ENCODE data around the gene FOXP2. TPM values are rescaled to one million over a fixed set of nuclear protein-coding genes. Genes with fewer than 3 reads are reported as not detected.

The FOXP2 gene
- total and polyA plus RNA-seq, 4 donors, result 15.6 to 27.5 (median 17.8) TPM

- no peaks in the 10 kb centered on the region for H3K9me3 ChIP-seq (ENCODE audit: control insufficient read depth, insufficient read depth, low read length)
- no peaks in the 10 kb centered on the region for H3K27me3 ChIP-seq (ENCODE audit: control insufficient read depth, insufficient read depth, low read length)
- DNase-seq (ENCODE audit: low read depth in 4 of 6, low spot score in 6 of 6), result no peak
- H3K4me3 ChIP-seq (ENCODE audit: low read depth, low read length), result no peak overlapping the region
- no peak overlapping the region for H3K27ac ChIP-seq (ENCODE audit: low read depth, low read length)
- H3K36me3 ChIP-seq (ENCODE audit: control insufficient read depth, insufficient read depth, low read length), result no peaks in the 10 kb centered on the region
- H3K4me1 ChIP-seq (ENCODE audit: control insufficient read depth, insufficient read depth, low read length), result no peaks in the 10 kb centered on the region
- no CpG with 5 or more reads among the region's 2 CpGs for WGBS (ENCODE audit: insufficient coverage)
Measured at GRCh38 chr7:114671563-114672123, 257.0 kb downstream of the FOXP2 start.

GRCh38 chr7:114678116-114678515 lies 263.5 kb downstream of the FOXP2 start:
- WGBS (ENCODE audit: insufficient coverage), result no CpG with 5 or more reads among the region's 2 CpGs
- Histone ChIP-seq H3K36me3 (ENCODE audit: control insufficient read depth, insufficient read depth, low read length) (no peaks in the 10 kb centered on the region), H3K9me3 (ENCODE audit: control insufficient read depth, insufficient read depth, low read length) (no peaks in the 10 kb centered on the region)

DNA sequence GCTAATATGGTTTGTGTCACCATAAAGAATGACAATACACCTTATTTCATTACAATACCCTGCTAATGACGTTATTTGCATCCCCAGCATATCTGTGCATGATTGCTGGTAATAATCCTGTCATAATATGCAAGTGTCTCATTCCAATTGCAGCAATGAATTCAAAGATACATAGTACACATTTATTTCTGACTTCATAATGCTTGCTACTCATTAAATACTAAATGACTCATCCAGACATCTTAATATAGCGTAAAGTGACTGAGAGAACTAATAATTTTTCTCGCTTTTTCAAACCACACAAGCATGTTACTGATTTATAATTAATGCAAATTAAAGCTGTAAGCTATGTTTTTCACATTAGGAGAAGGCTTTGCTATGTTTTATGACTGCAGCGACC lies 272.6 kb downstream of the FOXP2 start:
- Histone ChIP-seq H3K9me3 (ENCODE audit: control insufficient read depth, insufficient read depth, low read length) (no peaks in the 10 kb centered on the region), H3K27ac (ENCODE audit: low read depth, low read length) (no peak overlapping the region), H3K4me3 (ENCODE audit: low read depth, low read length) (no peak overlapping the region), H3K4me1 (ENCODE audit: control insufficient read depth, insufficient read depth, low read length) (no peaks in the 10 kb centered on the region), H3K27me3 (ENCODE audit: control insufficient read depth, insufficient read depth, low read length) (no peaks in the 10 kb centered on the region), H3K36me3 (ENCODE audit: control insufficient read depth, insufficient read depth, low read length) (no peaks in the 10 kb centered on the region)
- peak in 1 of 6 donors; percentile 55 for DNase-seq (ENCODE audit: low read depth in 4 of 6, low spot score in 6 of 6)
- WGBS (ENCODE audit: insufficient coverage), result 100% methylated on average over 1 of the region's 4 CpGs

More at GRCh38 chr7:114678116-114678515, 263.5 kb downstream of the FOXP2 start:
- no peaks in the 10 kb centered on the region for H3K4me1 ChIP-seq (ENCODE audit: control insufficient read depth, insufficient read depth, low read length)
- H3K4me3 ChIP-seq (ENCODE audit: low read depth, low read length), result no peak overlapping the region
- no peak for DNase-seq (ENCODE audit: low read depth in 4 of 6, low spot score in 6 of 6)
- no peaks in the 10 kb centered on the region for H3K27me3 ChIP-seq (ENCODE audit: control insufficient read depth, insufficient read depth, low read length)
- H3K27ac ChIP-seq (ENCODE audit: low read depth, low read length), result no peak overlapping the region

GRCh38 chr7:114688443-114689055 lies 273.9 kb downstream of the FOXP2 start:
- no peaks in the 10 kb centered on the region for H3K27me3 ChIP-seq (ENCODE audit: control insufficient read depth, insufficient read depth, low read length)
- H3K9me3 ChIP-seq (ENCODE audit: control insufficient read depth, insufficient read depth, low read length), result no peaks in the 10 kb centered on the region
- H3K27ac ChIP-seq (ENCODE audit: low read depth, low read length), result no peak overlapping the region
- peak in 2 of 6 donors; percentile 47 to 62 for DNase-seq (ENCODE audit: low read depth in 4 of 6, low spot score in 6 of 6)
- H3K36me3 ChIP-seq (ENCODE audit: control insufficient read depth, insufficient read depth, low read length), result no peaks in the 10 kb centered on the region
- no peaks in the 10 kb centered on the region for H3K4me1 ChIP-seq (ENCODE audit: control insufficient read depth, insufficient read depth, low read length)
- no peak overlapping the region for H3K4me3 ChIP-seq (ENCODE audit: low read depth, low read length)
- WGBS (ENCODE audit: insufficient coverage), result no CpG with 5 or more reads among the region's 2 CpGs

DNA sequence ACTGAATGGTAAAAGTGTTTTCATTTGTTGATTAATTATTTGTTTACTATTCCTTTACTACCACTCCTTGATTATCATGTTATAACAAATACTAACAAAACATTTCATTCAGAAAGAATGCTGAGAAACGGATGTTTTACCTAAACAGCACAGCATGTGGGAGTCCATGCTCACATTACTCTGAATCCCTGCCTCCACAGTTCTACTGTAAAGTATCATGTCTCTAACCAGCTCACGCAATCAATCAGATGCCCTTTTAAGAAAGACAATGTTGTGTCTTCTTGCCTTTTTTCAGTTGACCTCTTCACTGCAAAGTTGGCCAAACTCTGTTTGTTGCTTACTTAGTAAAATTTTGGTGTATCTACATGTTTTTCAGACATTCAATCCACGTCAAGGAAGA lies 274.8 kb downstream of the FOXP2 start:
- H3K36me3 ChIP-seq (ENCODE audit: control insufficient read depth, insufficient read depth, low read length), result no peaks in the 10 kb centered on the region
- no peaks in the 10 kb centered on the region for H3K4me1 ChIP-seq (ENCODE audit: control insufficient read depth, insufficient read depth, low read length)
- 90% methylated on average over 1 of the region's 3 CpGs for WGBS (ENCODE audit: insufficient coverage)
- no peaks in the 10 kb centered on the region for H3K9me3 ChIP-seq (ENCODE audit: control insufficient read depth, insufficient read depth, low read length)
- H3K27ac ChIP-seq (ENCODE audit: low read depth, low read length), result no peak overlapping the region
- peak in 1 of 6 donors; percentile 6 for DNase-seq (ENCODE audit: low read depth in 4 of 6, low spot score in 6 of 6)
- no peak overlapping the region for H3K4me3 ChIP-seq (ENCODE audit: low read depth, low read length)
- H3K27me3 ChIP-seq (ENCODE audit: control insufficient read depth, insufficient read depth, low read length), result no peaks in the 10 kb centered on the region

- Histone ChIP-seq H3K27me3 (ENCODE audit: control insufficient read depth, insufficient read depth, low read length) (no peaks in the 10 kb centered on the region), H3K9me3 (ENCODE audit: control insufficient read depth, insufficient read depth, low read length) (no peaks in the 10 kb centered on the region), H3K36me3 (ENCODE audit: control insufficient read depth, insufficient read depth, low read length) (no peaks in the 10 kb centered on the region), H3K4me1 (ENCODE audit: control insufficient read depth, insufficient read depth, low read length) (no peaks in the 10 kb centered on the region), H3K27ac (ENCODE audit: low read depth, low read length) (no peak overlapping the region), H3K4me3 (ENCODE audit: low read depth, low read length) (no peak overlapping the region)
- no peak for DNase-seq (ENCODE audit: low read depth in 4 of 6, low spot score in 6 of 6)
- WGBS (ENCODE audit: insufficient coverage), result 87% methylated on average over 3 of the region's 6 CpGs
Measured at GRCh38 chr7:114691605-114692004, 277.0 kb downstream of the FOXP2 start.

DNA sequence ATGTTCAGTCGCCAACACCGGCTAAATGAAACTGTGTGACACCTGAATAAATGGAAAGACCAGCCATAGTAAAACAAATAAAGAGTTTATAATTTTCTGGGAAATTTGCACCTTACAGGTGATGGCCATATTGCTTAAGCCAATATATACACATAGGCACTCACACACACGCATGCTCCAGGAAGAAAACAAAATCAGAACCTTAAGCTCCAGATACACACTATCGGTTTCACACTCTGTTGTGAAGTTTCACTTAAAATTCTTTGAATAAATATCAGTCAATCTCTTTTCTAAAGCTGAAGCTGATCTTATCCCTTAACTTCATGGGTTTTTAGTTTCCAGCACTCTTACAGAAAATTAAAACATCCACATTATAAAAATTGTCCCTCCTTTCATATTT lies 280.6 kb downstream of the FOXP2 start:
- WGBS (ENCODE audit: insufficient coverage), result 100% methylated on average over 2 of the region's 4 CpGs
- DNase-seq (ENCODE audit: low read depth in 4 of 6, low spot score in 6 of 6), result no peak
- H3K4me3 ChIP-seq (ENCODE audit: low read depth, low read length), result no peak overlapping the region
- H3K4me1 ChIP-seq (ENCODE audit: control insufficient read depth, insufficient read depth, low read length), result no peaks in the 10 kb centered on the region
- H3K36me3 ChIP-seq (ENCODE audit: control insufficient read depth, insufficient read depth, low read length), result no peaks in the 10 kb centered on the region
- H3K9me3 ChIP-seq (ENCODE audit: control insufficient read depth, insufficient read depth, low read length), result no peaks in the 10 kb centered on the region
- H3K27me3 ChIP-seq (ENCODE audit: control insufficient read depth, insufficient read depth, low read length), result no peaks in the 10 kb centered on the region
- no peak overlapping the region for H3K27ac ChIP-seq (ENCODE audit: low read depth, low read length)

- Histone ChIP-seq H3K36me3 (ENCODE audit: control insufficient read depth, insufficient read depth, low read length) (no peaks in the 10 kb centered on the region), H3K4me3 (ENCODE audit: low read depth, low read length) (no peak overlapping the region), H3K27me3 (ENCODE audit: control insufficient read depth, insufficient read depth, low read length) (no peaks in the 10 kb centered on the region), H3K9me3 (ENCODE audit: control insufficient read depth, insufficient read depth, low read length) (no peaks in the 10 kb centered on the region), H3K27ac (ENCODE audit: low read depth, low read length) (no peak overlapping the region), H3K4me1 (ENCODE audit: control insufficient read depth, insufficient read depth, low read length) (no peaks in the 10 kb centered on the region)
- no peak for DNase-seq (ENCODE audit: low read depth in 4 of 6, low spot score in 6 of 6)
- no CpG with 5 or more reads among the region's 3 CpGs for WGBS (ENCODE audit: insufficient coverage)
Measured at GRCh38 chr7:114700247-114700928, 285.8 kb downstream of the FOXP2 start.

DNA sequence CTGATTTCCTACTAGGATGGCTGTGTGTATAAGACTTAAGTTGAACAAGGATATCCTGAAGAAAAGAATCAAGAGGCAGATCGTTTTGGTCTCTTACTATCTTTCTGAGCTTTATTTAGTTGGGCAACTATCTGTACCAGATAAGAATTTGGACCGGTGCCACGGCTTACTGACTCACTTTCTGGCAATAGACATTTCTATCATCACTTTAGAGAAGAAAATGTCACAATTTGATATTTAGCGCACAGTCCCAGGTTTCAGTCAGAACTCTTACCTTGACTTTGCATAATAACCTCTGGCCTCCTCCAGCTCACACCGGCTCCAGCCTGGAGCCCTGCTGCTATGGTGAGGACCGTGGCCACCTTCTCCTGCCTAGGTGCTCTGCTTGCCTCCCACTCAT lies 289.1 kb downstream of the FOXP2 start:
- Histone ChIP-seq H3K27me3 (ENCODE audit: control insufficient read depth, insufficient read depth, low read length) (no peaks in the 10 kb centered on the region), H3K4me1 (ENCODE audit: control insufficient read depth, insufficient read depth, low read length) (no peaks in the 10 kb centered on the region), H3K9me3 (ENCODE audit: control insufficient read depth, insufficient read depth, low read length) (no peaks in the 10 kb centered on the region), H3K27ac (ENCODE audit: low read depth, low read length) (no peak overlapping the region), H3K36me3 (ENCODE audit: control insufficient read depth, insufficient read depth, low read length) (no peaks in the 10 kb centered on the region), H3K4me3 (ENCODE audit: low read depth, low read length) (no peak overlapping the region)
- no peak for DNase-seq (ENCODE audit: low read depth in 4 of 6, low spot score in 6 of 6)
- WGBS (ENCODE audit: insufficient coverage), result 93% methylated on average over 4 of the region's 6 CpGs

DNA sequence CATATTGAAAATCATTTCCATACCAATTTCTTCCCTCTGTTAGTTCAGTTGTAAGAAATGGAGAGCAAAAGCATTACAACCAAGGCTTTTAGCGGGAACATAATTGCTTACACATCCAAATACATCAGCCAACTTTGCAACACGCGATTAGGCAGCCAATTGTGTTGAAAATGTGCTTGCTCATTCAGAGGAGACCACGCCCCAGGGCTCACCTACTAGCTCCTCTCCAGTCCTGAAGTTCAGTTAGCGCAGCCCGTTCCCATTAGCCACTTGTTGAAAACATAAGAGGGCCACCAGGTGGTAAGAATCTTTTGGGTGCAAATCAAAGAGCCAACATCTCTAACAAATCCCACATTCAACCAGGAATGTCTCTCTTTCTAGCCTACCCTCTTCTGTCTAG lies 294.0 kb downstream of the FOXP2 start:
- H3K9me3 ChIP-seq (ENCODE audit: control insufficient read depth, insufficient read depth, low read length), result no peaks in the 10 kb centered on the region
- no peaks in the 10 kb centered on the region for H3K27me3 ChIP-seq (ENCODE audit: control insufficient read depth, insufficient read depth, low read length)
- no peaks in the 10 kb centered on the region for H3K4me1 ChIP-seq (ENCODE audit: control insufficient read depth, insufficient read depth, low read length)
- WGBS (ENCODE audit: insufficient coverage), result no CpG with 5 or more reads among the region's 6 CpGs
- peak in 1 of 6 donors; percentile 24 for DNase-seq (ENCODE audit: low read depth in 4 of 6, low spot score in 6 of 6)
- H3K27ac ChIP-seq (ENCODE audit: low read depth, low read length), result no peak overlapping the region
- no peaks in the 10 kb centered on the region for H3K36me3 ChIP-seq (ENCODE audit: control insufficient read depth, insufficient read depth, low read length)
- H3K4me3 ChIP-seq (ENCODE audit: low read depth, low read length), result no peak overlapping the region

Data from spinal cord (tissue), 10 donors.